Thoracic aorta endothelial cell (primary cell): ENCODE results near the gene NDUFAF3. TPM values are rescaled to one million over a fixed set of nuclear protein-coding genes. Genes with fewer than 3 reads are reported as not detected.

Source experiments
- small RNA-seq: library from RNA; depleted of rRNA; stranded (forward); fragments of <200 nt; gene quantifications from one replicate; pipeline ENCODE3, GENCODE V24; 2012
- total RNA-seq: library from RNA; depleted of rRNA; stranded (reverse); fragments of >200 nt; gene quantifications from 2 replicates; pipeline ENCODE4 v1.2.3, GENCODE V29; 2012

Gene NDUFAF3, protein sequence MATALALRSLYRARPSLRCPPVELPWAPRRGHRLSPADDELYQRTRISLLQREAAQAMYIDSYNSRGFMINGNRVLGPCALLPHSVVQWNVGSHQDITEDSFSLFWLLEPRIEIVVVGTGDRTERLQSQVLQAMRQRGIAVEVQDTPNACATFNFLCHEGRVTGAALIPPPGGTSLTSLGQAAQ
- total RNA-seq = 31.5 and 32.8 TPM in 2 replicates

DNA sequence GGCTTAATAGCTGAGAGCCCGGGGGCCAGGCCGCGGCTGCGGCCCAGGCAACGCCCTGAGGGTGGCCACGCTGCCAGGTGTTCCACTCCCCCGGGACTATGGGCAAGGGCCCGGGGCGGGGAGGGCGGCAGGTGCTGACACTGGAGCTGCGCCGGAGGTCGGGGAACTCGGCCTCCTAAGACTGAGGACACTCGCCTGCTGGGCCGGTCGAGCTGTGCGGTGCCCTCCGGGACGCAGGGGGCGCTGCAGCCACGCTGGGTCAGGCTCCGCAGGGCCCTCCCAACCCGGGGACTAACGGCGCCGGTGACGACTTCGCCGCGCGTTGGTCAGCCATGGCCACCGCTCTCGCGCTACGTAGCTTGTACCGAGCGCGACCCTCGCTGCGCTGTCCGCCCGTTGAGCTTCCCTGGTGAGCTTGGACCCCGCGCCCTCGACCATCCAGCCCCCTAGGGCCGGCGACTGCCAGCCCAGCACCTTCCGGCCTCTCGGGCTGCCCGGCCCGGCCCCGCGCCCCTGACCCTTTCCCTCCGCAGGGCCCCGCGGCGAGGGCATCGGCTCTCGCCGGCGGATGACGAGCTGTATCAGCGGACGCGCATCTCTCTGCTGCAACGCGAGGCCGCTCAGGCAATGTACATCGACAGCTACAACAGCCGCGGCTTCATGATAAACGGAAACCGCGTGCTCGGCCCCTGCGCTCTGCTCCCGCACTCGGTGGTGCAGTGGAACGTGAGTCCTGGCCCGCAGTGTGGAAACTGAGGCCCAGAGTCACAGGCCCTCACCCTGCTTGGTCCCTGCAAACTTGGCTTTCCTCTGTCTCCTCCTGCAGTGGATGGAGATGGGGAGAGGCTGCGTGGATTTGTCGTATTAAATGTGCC lies at the start of gene NDUFAF3:
TSS of gene NDUFAF3 (plus strand) at position 309 of the 875 bp plus-strand sequence. CDS start at position 333, 24 bp downstream.

DNA sequence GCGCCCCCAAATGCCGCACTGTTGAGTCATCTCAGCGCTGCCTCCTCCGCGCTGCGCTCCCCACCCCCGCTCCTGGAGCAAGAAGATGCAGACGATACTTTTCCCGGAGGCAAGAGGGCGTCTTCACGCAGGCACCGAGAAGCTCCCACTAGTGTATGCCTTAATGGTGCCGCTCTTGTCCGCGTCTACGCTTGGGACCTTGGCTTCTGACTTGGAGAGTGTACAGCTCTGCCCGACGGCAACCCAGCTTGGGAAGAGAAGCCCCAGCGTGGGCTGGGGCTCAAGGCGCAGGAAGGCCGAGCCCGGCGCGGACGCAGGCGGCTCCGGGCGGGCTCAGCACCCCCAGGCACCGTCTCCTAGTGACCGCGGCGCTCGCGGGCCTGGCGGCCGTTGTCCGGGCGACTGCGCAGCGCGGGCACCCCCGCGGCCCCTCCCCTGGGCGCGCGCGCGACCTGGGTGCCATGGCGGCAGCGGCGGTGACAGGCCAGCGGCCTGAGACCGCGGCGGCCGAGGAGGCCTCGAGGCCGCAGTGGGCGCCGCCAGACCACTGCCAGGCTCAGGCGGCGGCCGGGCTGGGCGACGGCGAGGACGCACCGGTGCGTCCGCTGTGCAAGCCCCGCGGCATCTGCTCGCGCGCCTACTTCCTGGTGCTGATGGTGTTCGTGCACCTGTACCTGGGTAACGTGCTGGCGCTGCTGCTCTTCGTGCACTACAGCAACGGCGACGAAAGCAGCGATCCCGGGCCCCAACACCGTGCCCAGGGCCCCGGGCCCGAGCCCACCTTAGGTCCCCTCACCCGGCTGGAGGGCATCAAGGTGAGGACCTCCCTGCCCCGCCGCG lies 31.9 kb upstream of the NDUFAF3 start, which contains the start of gene P4HTM:
TSS of gene P4HTM (plus strand) at position 446 of the 840 bp plus-strand sequence. CDS start at position 462, 16 bp downstream.

DNA sequence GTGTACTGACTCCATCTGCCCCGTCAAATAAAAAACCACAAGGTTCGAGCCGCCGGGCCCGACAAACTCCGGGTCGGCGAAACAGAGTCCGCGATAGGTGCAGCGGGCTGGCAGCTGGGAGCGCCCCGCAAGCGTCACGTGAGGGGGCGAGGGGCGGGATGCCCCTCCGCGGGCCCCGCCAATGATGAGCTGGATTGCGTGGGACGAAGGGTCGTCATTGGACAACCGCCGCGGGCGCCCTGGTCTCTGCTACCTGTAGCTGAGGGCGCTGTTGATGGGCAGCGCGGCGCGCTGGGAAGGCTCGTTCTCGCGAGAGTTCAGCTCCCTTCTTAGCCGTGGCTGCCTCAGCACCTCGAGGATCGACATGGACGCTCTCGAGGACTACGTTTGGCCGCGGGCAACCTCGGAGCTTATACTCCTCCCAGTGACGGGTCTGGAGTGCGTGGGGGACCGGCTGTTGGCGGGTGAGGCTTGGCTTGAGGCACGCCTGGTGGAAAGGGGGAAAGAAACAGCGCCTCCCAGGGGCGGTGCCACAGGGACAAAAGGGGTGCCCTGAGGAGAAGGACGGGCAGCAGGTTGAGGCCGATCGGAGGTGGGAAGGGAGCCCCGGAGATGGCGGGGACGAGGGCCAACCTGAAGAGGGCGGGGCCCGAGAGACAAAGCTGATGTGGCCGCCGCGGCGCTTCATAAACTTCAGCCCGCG lies 14.7 kb upstream of the NDUFAF3 start, which contains the start of gene WDR6:
TSS of gene WDR6 (plus strand) at position 324 of the 703 bp plus-strand sequence. CDS start at position 365, 41 bp downstream.

DNA sequence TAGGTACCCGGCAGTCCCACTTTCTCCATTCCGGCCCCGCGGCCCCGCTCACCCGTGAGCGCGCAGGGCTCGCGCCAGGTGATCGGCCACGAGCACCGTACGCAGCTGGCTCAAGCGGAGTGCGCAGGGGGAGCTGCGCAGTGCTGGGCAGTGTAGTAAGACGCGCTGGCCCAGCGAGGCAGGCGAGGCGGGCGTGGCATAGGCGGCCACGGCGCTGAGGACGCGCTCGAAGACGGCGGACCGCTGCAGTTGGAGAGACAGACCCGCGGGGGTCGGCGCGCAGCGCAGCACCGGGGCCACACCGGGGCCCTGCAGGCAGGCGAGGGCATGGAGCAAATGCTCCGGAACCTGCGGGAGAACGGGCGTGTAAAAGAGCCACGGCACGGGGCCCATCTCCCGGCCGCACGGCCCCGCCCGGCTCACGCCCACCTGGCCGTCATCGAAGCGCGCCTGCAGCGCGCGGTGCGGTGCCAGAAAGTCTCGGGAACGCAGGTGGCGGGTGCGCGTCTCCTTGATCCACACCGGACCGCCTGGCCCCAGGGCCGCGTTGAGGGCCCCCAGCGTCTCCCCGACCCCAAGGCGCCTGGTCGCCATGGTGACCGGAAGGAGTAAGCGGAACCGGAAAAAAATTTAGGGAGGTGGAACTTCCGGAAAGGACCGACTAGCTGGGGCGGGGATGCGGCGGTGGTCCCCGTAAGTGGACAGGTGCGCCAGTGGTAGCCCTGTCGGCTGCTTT lies 3.8 kb upstream of the NDUFAF3 start, which contains the start of gene DALRD3:
TSS of gene DALRD3 (minus strand) at position 610 of the 736 bp plus-strand sequence. CDS start at position 594, 16 bp downstream.

DNA sequence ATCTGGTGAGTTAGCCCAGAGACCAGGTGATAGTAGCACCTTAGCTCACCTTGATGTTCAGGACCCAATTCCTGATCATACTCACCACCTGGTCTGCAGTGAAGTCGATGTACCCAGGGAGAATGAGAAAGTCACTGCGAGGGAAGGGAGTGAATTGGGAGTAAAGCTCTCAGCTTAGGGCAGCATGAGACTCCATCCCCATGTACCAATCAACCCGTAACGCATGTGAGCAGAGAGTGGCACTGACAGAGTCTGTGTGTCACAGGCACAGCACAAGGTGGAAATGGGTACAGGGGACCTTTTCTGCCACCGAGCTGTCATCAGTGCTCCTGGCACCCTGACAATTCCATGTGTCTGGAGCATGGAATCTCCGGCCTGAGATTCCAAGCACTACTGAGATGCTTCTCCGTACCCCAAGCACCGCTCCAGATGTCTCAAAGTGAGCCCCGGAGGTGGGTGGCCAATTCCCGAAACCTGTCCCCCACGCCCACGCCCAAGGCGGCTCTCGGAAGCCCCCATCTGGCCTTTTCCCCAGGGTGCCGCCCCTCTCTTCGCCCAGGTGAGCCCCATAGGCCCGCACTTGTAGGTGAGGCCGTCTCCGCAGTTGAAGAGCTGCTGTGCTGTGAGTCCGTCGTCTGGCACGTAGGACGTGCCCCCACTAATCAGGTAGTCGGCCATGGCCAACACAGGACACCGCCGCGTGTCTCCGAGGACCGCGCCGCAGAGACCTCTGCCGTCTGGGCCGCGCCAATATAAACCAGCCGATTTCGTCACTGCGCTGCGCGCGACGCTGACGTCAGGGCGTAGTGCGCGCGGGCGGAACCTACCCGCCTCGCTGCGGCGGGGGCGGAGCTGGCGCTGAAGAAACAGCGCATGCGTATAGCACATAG lies 7.0 kb downstream of the NDUFAF3 start, which contains the start of gene IMPDH2:
TSS of gene IMPDH2 (minus strand) at position 726 of the 890 bp plus-strand sequence. CDS start at position 678, 48 bp downstream.

Small RNA genes lying within 50 kb of the gene (small RNA-seq; reads per million reads assigned to genes)
- gene MIR191 (23,127 reads per million, percentile 100 among the genes with 10 or more reads in this experiment), gene MIR425 (1,599 reads per million, percentile 100 among the genes with 10 or more reads in this experiment)

Other genes starting within 250 kb of the NDUFAF3 start
- gene PRKAR2A, start 174.2 kb upstream of the NDUFAF3 start, total RNA-seq = 89.0 and 89.9 TPM in 2 replicates
- gene SLC25A20, start 123.2 kb upstream of the NDUFAF3 start, total RNA-seq = 15.4 and 18.4 TPM in 2 replicates
- gene ARIH2, start 103.3 kb upstream of the NDUFAF3 start, total RNA-seq = 66.9 and 69.7 TPM in 2 replicates
- gene P4HTM, start 31.9 kb upstream of the NDUFAF3 start, total RNA-seq = 14.3 and 16.8 TPM in 2 replicates
- gene WDR6, start 14.7 kb upstream of the NDUFAF3 start, total RNA-seq = 80.6 and 126 TPM in 2 replicates
- 31.0 and 35.0 TPM in 2 replicates for gene DALRD3, start 3.5 kb upstream of the NDUFAF3 start, total RNA-seq
- 270 and 275 TPM in 2 replicates for gene IMPDH2, start 7.3 kb downstream of the NDUFAF3 start, total RNA-seq
- 137 and 168 TPM in 2 replicates for gene QRICH1, start 72.0 kb downstream of the NDUFAF3 start, total RNA-seq
- gene QARS1, start 82.6 kb downstream of the NDUFAF3 start, total RNA-seq = 312 and 318 TPM in 2 replicates
- gene USP19, start 98.7 kb downstream of the NDUFAF3 start, total RNA-seq = 26.2 and 35.1 TPM in 2 replicates
- gene LAMB2, start 110.9 kb downstream of the NDUFAF3 start, total RNA-seq = 189 and 254 TPM in 2 replicates
- 18.4 and 22.1 TPM in 2 replicates for gene CCDC71, start 144.2 kb downstream of the NDUFAF3 start, total RNA-seq
- 9.7 and 14.0 TPM in 2 replicates for gene KLHDC8B, start 149.5 kb downstream of the NDUFAF3 start, total RNA-seq